K562 (cell line): ENCODE measurements around the gene GPHN.

Experiments
- AFF4 ChIP-seq: sonication (generic); formaldehyde crosslinking; IDR thresholded peaks from 2 replicates; pipeline ENCODE4 v1.8.0; 2023; ENCODE audit warnings: mild to moderate bottlenecking, missing genetic modification reagents
- HDAC2 ChIP-seq: fragments of 450-650 bp; IDR thresholded peaks from 2 replicates; pipeline ENCODE4 v1.6.1; 2016; ENCODE audit warnings: mild to moderate bottlenecking
- KDM1A ChIP-seq, 2 experiments: fragments of 450-650 bp; IDR thresholded peaks; 2 replicates each; pipeline ENCODE4 v1.6.1; 2016; ENCODE audit warnings: mild to moderate bottlenecking in 2 of 2
- NFXL1 ChIP-seq: fragments of 450-650 bp; formaldehyde crosslinking; IDR thresholded peaks from 2 replicates; pipeline ENCODE4 v1.4.0; 2021; ENCODE audit warnings: mild to moderate bottlenecking
- RAD51 ChIP-seq: fragments of 450-650 bp; IDR thresholded peaks from 2 replicates; pipeline ENCODE4 v1.7.1; 2016; ENCODE audit warnings: low read depth, mild to moderate bottlenecking, borderline replicate concordance
- ZBTB33 ChIP-seq: sonication (generic); formaldehyde crosslinking; IDR thresholded peaks from 2 replicates; pipeline ENCODE4 v1.8.1; 2023; ENCODE audit warnings: mild to moderate bottlenecking, missing genetic modification reagents
- ZNF3 ChIP-seq: fragments of 250-450 bp; sonication (Bioruptor Pico); IDR thresholded peaks from 2 replicates; pipeline ENCODE4 v1.5.0; 2021; ENCODE audit warnings: mild to moderate bottlenecking, moderate library complexity

- TF ChIP-seq AFF4 (CRISPR knock-in tag) (no peak), ZBTB33 (no peak), RAD51 (no peak), ZNF3 (no peak), KDM1A (IDR thresholded peaks at IDR 0.05) (no peak), NFXL1 (CRISPR knock-in tag) (no peak), HDAC2 (no peak)
Measured at GRCh38 chr14:67133595-67134441, 625.9 kb downstream of the GPHN start.
